Left colon (tissue), 2 donors: Measurements from ENCODE around the gene SLC6A8. TPM values are rescaled to one million over a fixed set of nuclear protein-coding genes. Genes with fewer than 3 reads are reported as not detected.
"Not testable (repeated sequence)": the region's sequence is repeated elsewhere in the genome, so short reads cannot be mapped to it uniquely, and the experiment has no call there.

Source experiments
- ATAC-seq: fragments of 200-7000 bp; cut with Tn5 transposase; one replicate; pipeline ENCODE4 v1.9.1; 2020; ENCODE audit warnings: mild to moderate bottlenecking, moderate library complexity
- DNase-seq, 2 donors: peaks; one replicate each; pipeline ENCODE4 v3.0.0-alpha.2; 2020
- intact Hi-C, 2 donors: fragments of 100-400 bp; cut with DNase I in 1 of 2; cut with micrococcal nuclease in 1 of 2; formaldehyde crosslinking; loops; one replicate each; pipeline versions ENCODE4 v1.11.2 to v1.14.0; 2022; cut with DNase I, micrococcal nuclease
- total RNA-seq, 2 donors: library from RNA; stranded (reverse); fragmentation: NEBNext Ultra II Directional; extraction: Animal tissue kit (Norgen Biotek cat#: 25700); gene quantifications; one replicate each; pipeline ENCODE4 v1.2.1, GENCODE V29; 2021
- donor health status: DM: no; HTN: no; CAD: no.
- donor health status: DM: yes; HTN: yes; CAD: no.

SLC6A8 gene
- total RNA-seq, 2 donors from 2014 or later: 170 to 270 TPM

GRCh38 chrX:153669901-153670731 is 17.6 kb upstream of the SLC6A8 start:
- DNase-seq: no peak
- intact Hi-C loops: loop anchor here in 1 of 2 donors (10.0 kb wide), 1 partner anchor 115 kb away; no protein-coding TSS in a partner anchor
- no peak for ATAC-seq

DNA sequence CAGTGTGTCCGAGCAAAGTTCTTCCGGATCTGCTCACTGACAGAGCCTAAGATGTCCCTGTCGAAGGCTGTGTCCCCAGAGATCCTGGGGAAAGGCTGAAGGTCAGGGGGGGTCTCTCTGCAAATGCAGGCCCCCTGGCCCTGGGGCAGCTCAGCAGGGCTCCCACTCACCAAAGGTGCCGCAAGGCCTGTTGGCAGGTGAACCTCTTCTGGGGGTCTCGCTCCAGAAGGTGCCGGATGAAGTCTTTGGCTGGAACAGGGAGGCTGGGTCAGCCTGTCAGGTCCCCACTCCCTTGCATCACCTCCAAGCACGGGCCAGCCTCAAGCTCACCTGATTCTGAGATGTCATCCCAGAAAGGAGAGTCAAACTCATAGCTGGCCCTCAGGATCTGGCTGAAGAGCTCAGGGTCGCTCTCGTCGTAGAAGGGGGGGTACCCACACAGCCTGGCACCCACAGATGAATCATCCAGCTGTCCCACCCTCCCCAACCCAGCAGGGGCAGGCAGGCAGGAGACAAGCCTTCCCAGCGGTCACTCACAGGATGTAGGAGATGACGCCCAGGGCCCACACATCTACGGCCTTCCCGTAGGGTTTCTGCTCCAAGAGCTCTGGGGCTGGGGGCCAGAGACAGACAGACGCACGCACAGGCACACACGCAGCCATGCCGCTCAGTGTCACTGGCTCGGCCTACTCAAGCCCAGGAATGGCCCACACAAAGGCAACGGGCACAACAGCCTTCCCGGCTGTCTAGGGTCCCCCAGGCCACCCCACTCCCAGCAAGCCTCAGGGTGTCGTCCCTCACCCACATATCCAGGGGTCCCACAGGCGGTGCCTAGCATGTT is 16.8 kb upstream of the SLC6A8 start:
- intact Hi-C loops: no loop called here
- DNase-seq (no peak), ATAC-seq (no peak)

GRCh38 chrX:153671589-153672530 is 15.9 kb upstream of the SLC6A8 start:
- DNase-seq: no peak
- intact Hi-C loops: no loop called here
- no peak for ATAC-seq

DNA sequence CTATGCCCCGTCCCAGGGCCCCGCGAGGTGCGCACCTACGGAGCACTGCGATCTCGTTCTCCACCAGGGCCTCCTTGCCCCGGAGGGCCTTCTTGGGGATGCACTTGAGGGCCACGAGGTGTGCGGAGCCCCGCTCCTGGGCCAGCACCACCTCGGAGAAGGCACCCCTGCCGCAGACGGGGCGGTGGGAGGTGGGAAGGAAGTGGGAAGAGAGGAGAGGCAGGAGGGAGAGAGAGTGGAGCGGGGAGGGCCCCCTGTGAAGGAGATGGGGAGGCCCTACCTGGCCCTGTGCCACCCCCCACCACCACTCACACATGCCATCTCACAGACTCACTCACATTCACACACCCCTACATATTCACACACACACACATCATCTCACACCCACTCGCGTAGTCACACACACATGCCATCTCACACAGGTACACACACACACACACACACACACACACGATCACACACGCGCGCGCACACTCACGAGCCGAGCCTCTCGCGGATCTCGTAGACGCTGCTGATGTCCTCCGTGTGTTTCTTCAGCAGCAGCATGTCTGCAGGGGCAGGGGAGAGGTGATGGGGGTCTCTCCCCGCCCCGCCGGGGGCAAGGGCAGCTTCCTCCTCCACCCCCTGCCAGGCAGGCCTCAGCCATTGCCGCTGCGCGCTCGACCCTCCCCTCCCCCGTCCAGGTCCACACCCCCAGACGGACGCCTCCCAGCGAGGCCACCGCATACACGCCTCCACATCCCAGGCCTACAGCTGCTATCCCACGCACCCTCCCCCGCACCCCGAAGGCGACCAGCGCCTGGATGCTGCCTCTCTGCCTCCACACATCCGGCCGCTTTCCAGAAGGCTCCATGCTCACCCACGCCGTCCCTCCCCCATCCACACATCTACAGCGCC is 14.9 kb upstream of the SLC6A8 start:
- ATAC-seq (no peak), DNase-seq (peak in 1 of 2 donors; percentile 28)
- intact Hi-C loops: no loop called here

GRCh38 chrX:153673428-153674218 is 14.1 kb upstream of the SLC6A8 start, which contains the start of gene PNCK:
PNCK (minus strand) TSS chrX:153673813; CDS start chrX:153673076, 737 bp downstream.
- ATAC-seq (no peak), DNase-seq (no peak)

DNA sequence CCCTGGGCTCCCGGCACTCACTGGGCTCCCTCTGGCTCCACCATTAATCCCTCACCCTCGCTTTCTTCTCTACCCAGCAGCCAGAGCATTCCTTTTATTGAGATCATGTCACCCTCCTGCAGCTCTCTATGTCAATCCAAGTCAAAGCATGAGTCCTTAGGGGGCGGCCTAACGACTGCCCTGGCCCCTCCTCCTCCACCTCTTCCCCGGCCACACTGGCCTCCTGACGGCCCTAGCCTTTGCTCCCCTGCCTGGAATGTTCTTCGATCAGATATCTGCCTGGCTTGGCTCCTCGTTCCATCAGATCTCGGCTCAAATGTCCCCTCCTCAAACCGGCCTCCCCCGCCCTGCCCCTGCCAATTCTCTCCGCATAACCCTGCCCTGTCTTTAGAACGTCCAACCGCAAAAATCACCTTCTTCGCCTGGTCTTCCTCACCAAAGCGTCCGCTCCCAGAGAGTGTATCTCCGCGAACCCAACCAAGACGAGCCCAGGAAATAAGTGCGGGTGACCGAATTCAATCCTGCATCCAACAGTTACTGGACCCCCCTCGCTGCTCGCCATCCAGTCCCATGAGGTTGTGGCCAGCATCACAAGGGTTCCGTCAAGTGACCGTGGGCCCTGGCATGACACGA is 13.4 kb upstream of the SLC6A8 start:
- intact Hi-C loops: no loop called here
- no peak for DNase-seq
- no peak for ATAC-seq

More at GRCh38 chrX:153673428-153674218, 14.1 kb upstream of the SLC6A8 start, which contains the start of gene PNCK:
- intact Hi-C loops: no loop called here

DNA sequence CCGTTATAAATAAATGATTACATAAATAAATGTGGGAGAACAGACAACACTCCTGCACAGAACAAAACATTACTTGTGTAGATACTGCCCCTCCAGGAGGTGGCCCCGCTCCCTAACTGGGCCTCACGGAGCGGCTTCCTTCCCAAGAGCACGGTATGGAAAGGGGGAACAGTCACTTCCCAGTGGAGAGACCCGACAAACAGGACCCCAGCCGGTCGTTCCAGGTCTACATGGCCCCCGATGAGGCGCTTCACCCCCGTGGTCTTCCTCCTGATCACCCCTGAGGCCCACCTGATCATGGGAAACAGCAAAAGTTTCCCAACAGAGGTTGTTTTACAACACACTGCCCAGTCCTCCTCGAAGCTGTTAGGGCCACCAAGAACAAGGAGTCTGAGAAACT is 6.6 kb upstream of the SLC6A8 start:
- intact Hi-C loops: no loop called here
- DNase-seq: no peak
- no peak for ATAC-seq

DNA sequence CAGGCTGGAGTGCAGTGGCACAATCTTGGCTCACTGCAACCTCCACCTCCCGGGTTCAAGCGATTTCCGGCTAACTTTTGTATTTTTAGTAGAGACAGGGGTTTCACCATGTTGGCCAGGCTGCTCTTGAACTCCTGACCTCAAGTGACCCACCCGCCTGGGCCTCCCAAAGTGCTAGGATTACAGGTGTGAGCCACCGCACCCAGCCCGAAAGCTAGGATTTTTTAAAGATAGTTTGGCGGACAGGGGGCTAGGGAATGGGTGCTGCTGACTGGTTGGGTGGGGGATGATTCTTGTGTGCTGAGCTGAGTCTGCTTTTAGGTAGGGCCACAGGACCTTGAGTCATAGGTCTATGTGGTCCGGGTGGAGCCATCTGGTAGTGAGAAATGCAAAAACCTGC is 4.2 kb upstream of the SLC6A8 start:
- DNase-seq, intact Hi-C loops: not testable (repeated sequence)

GRCh38 chrX:153684467-153685155 is 3.1 kb upstream of the SLC6A8 start:
- intact Hi-C loops: no loop called here
- no peak for DNase-seq

More for the DNA sequence above, 4.2 kb upstream of the SLC6A8 start:
- not testable (repeated sequence) for ATAC-seq

GRCh38 chrX:153685156-153685536 is 2.6 kb upstream of the SLC6A8 start:
- DNase-seq (no peak), ATAC-seq (no peak)
- intact Hi-C loops: no loop called here

More at GRCh38 chrX:153684467-153685155, 3.1 kb upstream of the SLC6A8 start:
- no peak for ATAC-seq

GRCh38 chrX:153685751-153686696 is 1.7 kb upstream of the SLC6A8 start:
- intact Hi-C loops: no loop called here
- DNase-seq (peak; percentile 14 to 26), ATAC-seq (no peak)

DNA sequence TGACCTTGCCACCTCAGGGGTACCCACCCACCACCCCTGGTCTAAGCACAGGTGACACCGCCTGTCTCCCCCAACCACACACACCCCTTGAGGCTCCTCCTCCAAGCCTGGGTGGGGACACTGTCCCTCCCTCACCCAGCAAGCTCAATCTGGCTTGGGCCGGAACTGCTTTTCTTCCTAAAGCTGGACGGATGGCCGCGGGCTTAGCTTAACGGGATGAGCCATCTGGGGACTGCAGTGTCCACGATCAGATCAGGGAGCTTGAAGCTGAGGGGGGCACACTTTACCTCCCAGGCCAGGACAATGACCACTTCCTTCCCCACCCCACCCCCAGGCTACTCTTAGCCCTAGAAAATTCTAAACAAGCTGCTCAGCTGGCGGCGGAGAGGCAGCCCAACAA is 1.0 kb upstream of the SLC6A8 start:
- intact Hi-C loops: no loop called here
- DNase-seq (peak in 1 of 2 donors; percentile 50), ATAC-seq (peak; percentile 56)

DNA sequence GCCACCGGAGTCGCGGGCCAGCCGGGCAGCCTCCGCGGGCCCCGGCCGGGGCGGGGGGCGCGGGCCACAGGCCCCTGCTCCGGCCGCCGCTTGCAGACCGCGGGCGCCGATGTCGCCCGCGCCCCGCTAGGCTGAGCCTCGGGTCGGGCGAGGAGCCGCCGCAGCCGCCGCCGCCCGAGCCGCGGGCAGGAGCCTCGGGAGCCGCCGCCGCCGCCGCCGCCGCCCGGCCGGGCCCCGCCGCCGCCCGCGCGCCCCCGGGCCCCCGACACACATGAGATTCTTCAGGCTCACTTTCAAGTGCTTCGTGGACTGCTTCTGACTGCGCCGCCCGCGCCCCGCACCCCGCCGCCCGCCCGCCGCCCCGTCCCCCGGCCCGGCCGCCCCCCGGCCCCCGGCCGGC is 345 bp downstream of the SLC6A8 start:
- ATAC-seq (no peak), DNase-seq (no peak)
- intact Hi-C loops: no loop called here

DNA sequence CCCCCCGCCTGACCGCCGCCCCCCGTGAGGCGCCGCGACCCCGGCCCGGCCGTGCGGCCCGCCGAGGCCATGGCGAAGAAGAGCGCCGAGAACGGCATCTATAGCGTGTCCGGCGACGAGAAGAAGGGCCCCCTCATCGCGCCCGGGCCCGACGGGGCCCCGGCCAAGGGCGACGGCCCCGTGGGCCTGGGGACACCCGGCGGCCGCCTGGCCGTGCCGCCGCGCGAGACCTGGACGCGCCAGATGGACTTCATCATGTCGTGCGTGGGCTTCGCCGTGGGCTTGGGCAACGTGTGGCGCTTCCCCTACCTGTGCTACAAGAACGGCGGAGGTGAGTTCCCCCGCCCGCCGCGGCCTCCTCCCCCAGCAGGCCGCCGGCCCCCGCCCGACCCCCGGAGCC is 780 bp downstream of the SLC6A8 start:
- DNase-seq (no peak), ATAC-seq (no peak)
- intact Hi-C loops: no loop called here
